ENCODE results near the gene PIK3R3.

Gene PIK3R3

GRCh38 chr1:46020010-46020409 lies 112.4 kb downstream of the PIK3R3 start:
- DNase-seq: no peak

GRCh38 chr1:46019348-46019747 lies 113.1 kb downstream of the PIK3R3 start:
- DNase-seq: no peak

GRCh38 chr1:46017876-46018503 lies 114.4 kb downstream of the PIK3R3 start:
- DNase-seq: no peak

DNA sequence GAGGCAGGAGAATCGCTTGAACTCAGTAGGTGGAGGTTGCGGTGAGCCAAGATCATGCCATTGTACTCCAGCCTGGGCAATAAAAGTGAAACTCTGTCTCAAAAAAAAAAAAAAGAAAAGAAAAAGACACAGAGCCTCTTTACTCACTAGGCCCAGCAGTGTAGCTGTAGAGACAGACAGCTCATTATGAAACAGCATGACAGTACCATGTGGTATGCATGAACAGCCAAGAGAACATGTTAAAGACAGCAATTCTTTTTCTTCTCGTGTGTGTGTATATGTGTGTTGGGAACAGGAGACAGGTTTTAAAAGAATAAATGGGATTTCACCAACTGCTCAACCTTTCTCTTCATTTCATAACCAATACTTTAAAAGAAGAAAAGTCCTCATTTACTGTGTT lies 118.8 kb downstream of the PIK3R3 start:
- no peak for DNase-seq

DNA sequence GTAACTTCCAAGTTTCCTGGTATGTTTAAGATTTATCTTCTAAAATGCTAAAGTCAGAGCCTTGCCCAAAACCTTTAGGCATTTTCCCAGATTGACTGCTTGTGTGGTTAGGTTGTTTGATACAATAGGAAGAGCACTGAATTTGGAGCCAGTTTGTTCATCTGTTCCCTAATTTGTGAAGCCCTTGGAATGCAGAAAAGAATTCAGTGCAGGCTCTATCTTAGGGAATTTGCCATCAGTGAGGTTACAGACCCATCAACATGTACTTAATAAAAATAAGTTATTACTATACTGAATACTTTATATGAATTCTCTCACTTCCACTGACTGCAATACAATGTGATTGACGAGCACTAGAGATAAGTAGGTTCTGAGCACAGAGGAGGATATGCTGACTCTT lies 120.2 kb downstream of the PIK3R3 start:
- DNase-seq: no peak

DNA sequence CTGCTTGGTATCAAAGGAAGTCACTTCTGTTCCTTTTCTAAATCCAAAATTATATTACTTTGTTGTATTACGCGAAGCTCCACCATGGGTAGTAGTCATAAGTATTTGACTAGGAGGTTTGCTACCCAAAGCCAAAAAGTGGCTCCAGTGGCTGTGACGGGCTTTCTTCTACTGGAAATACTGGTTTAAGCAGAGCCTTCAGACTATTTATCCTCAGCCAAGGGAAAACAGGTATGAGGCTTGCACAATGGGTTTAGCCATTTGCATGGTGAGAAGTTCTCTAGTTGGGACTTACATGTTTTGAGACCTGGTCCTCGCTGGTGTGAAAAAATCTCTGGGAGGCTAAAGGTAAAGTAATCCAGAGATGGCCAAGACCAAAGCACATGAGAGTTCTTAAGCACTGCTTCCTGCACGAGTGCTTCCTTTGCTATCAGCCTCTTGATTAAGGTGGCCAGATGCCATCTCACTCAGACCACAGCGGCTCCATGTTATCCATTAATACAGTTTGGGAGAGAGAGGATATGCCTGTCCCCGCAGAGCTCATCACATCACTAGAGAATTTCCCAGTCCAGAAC lies 121.2 kb downstream of the PIK3R3 start:
- no peak for DNase-seq

- DNase-seq: no peak
Observed at GRCh38 chr1:46010611-46011010, 121.8 kb downstream of the PIK3R3 start.

DNA sequence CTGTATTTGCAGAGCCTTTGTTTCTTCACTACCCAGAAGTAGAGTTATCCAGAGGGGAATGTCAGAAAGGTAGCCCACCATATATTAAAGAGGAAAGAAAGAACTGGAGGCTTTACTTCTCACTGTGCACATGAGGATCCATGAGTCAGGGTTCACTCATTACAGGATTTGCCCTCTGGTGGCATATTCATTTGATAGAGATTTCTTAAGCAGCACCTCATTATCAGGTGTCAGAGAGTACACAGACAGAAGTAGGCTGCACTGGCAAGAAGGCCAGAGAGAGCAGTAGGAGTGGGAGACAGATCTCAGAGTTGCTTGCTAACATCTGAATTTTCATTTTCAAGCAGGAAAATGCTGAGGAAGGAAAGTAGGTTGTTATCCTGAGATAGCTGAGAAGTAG lies 123.8 kb downstream of the PIK3R3 start:
- DNase-seq: no peak

DNA sequence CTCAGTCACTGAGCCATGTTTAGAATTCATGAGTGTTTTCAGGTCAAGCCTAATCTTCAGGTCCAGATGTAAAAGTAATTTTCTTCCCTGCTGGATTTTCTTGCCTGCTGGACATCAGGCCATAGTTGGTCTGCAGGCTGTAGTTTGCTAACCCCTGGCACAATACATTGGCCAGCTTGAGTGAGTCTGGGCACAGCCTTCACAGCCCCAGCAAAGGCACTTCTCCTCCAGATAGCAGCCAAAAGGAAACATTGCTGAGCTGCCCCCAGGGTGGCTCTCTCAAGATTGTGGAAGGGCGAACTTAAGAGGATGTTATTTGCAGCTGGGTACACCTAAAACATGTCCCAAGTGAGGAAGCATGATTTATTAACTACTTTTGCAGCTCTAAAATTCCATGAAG lies 126.8 kb downstream of the PIK3R3 start:
- no peak for DNase-seq

DNA sequence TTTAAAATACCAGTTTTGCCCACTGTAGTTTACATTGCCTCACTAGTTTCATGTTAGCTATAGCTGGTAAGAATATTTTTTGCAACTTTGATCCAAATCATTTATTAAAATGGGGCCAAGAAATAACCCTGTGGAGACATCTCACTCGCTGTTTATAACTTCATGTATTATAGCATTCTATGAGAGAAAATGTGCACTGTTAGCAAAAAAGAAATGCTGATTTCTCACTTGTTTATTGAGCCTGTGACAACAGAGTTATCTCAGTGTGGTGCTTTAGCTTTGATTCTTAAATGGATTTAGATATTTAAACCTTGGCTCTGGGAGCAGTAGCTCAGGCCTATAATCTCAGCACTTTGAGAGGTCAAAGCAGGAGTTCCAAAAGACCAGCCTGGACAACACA lies 127.9 kb downstream of the PIK3R3 start:
- DNase-seq: no peak

GRCh38 chr1:46003315-46003714 lies 129.1 kb downstream of the PIK3R3 start:
- DNase-seq: no peak

GRCh38 chr1:46002551-46003150 lies 129.8 kb downstream of the PIK3R3 start:
- DNase-seq: no peak

GRCh38 chr1:46001081-46001785 lies 131.2 kb downstream of the PIK3R3 start:
- DNase-seq: no peak

DNA sequence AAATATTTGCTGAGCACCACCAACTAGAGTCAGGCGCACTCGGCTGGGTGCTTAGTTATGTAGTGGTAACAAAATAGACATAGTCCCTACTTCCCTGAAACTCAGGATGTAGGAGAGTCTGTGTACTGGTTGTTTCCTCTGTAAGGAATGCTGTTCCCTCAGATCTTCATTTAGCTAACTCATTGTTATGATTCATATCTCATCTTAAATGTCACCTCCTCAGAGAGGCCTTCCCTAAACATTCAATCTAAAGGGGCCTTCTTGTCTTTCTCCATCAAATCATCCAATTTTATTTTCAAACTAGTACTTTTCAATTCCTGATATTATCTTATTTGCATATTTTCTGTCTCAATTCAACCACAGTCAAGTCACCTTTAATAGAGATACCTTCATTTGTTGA lies 132.9 kb downstream of the PIK3R3 start:
- DNase-seq: no peak

GRCh38 chr1:45998020-45998617 lies 134.3 kb downstream of the PIK3R3 start:
- DNase-seq: no peak

- DNase-seq: no peak
Observed at GRCh38 chr1:45995298-45995697, 137.1 kb downstream of the PIK3R3 start.

DNA sequence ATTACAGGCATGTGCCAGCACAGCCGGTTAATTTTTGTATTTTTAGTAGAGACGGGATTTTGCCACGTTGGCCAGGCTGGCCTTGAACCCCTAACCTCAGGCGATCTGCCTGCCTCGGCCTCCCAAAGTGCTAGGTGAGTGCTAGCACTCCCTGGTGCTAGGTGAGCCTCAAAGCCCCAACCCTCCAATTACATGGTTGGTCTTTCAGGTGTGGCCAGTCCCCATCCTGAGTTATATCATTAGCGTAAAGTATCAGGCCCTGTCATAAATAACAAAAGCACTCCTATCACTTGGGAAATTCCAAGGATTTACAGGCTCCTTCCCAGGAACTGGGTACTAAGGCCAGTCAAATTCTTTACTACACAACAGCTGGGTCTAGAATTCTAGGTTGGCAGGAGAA lies 138.0 kb downstream of the PIK3R3 start:
- no peak for DNase-seq

Measured in NCI-H526 treated with DMSO at 0.1 percent for 48 hours (cell line).